GM21786 (cell line): ENCODE measurements around the gene ATP2A3.
"Not testable (repeated sequence)": the region's sequence is repeated elsewhere in the genome, so short reads cannot be mapped to it uniquely, and the experiment has no call there.

ENCODE experiments used
- ATAC-seq: cut with Tn5 transposase; IDR thresholded peaks from one replicate; pipeline ENCODE4 v1.9.1; 2021; ENCODE audit not compliant: unreplicated experiment

ATP2A3 gene

DNA sequence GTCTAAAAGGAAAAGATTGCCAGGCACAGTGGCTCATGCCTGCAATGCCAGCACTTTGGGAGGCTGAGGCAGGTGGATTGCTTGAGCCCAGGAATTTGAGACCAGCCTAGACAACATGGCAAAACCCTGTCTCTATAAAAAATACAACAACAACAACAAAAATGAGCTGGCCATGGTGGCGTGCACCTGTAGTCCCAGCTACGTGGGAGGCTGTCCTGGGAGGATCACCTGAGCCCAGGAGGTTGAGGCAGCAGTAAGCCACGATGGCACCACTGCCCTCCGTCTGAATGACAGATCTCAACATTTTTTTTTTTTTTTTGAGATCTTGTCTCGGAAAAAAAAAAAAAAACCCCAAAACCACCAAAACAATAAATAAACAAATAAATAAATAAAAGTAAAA lies 28.1 kb upstream of the ATP2A3 start:
- ATAC-seq = no peak

DNA sequence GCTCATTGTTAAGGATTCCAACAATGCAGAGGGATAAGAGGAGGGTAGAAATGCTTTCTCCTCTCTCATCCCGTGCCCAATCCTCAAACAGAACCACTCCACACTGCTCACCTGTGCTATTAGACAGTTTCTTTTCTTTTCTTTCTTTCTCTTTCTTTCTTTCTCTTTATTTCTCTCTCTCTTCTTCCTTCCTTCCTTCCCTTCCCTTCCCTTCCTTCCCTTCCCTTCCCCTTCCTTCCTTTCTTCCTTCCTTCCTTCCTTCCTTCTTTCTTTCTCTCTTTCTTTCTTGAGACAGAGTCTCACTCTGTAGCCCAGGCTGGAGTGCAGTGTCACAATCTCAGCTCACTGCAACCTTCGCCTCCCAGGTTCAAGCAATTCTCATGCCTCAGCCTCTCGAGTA lies 27.5 kb upstream of the ATP2A3 start:
- not testable (repeated sequence) for ATAC-seq

DNA sequence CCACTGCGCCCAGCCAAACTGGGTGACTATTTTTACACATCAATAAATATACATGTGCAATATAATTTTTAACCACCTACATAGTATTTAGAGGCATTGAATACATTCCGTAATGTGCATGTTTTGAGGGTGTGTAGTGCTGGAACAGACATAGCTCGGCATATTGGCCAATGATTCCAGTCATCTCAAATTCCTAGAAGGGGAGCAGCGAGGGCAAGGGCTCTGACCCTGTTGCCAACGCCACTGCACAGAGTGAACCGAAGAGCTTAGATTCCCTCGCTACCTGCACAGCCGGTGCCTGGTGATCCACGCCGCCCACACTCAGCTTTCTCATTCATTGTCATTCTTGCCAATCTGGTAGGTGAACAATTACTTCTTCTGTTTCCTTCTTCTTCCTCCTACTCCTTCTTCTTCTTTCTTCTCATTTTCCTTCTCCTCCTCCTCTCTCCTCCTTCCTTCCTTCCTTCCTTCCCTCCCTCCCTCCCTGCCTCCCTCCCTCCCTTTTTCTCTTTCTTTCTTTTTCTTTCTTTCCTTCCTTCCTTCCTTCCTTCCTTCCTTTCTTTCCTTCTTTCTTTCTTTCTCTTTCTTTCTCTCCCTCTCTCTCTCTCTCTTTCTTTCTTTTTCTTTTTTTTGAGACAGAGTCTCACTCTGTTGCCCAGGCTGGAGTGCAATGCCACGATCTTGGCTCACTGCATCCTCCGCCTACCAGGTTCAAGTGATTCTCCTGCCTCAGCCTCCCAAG lies 26.3 kb upstream of the ATP2A3 start:
- no peak for ATAC-seq

DNA sequence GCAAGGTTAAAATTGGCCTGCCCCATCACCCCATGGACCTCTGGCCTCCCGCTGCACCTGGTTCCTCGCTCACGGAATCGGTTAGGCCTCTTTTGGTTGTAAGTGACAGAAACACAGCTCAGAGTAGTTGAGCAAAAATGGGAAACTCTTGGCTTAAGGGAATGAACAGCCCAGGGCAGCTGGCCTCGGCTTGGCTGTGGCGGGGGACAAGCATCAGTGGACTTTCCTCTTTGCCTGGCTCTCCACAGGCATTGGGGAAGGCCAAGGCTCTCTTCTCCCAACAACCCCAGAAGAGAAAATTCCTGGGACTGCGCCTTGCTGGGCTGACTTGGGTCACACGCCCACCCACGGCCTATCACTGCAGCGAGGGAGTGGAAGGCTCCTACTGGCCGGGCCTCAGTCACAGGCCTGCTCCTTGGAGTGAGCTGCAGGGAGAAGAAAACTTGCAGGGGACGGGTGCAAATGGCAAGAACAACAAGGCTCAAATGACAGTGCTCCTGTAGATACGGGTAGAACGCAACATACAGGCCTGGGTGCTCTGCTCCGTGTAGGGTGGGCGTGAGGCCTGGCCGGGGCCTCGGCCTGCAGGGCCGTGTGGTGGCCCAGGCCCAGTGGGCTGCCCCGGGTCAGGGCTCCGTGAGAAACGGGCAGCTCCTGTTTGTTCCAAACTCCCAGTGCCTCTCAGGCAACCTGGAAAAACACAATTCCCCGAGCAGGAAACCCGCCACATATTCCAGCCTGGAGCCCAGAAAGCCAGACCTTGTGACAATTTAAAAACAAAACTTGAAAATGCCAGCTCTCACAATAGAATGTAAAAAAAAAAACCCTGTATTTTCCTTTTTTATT lies 25.0 kb upstream of the ATP2A3 start:
- no peak for ATAC-seq

DNA sequence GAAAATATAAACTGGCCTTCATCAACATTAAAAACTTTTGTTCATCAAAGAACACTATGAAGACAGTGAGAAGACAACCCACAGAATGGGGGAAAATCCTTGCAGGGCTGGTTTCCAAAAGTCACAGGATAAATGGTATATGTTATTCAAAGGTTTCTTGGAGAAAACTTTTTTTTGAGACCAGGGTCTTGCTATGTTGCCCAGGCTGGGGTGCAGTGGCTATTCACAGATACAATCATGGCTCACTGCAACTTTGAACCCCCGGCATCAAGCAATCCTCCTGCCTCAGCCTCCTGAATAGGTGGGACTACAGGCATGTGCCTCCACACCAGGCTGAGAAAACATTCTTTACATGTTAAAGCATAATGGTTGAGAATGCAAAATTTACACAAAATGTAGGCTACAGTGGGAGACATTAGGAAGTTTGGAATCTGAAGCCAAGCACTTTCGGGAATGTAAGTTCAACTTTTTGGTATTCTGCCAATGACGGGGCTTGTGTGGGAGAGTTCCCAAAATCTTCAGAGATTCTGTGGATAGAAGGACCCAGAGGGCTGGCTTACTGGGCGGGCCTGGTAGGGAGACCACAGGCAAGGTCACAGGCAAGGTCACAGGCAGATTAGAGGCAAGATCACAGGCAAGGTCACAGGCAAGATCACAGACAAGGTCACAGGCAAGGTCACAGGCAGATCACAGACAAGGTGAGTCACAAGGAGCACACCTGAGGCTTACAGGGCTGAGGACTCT lies 24.2 kb upstream of the ATP2A3 start:
- ATAC-seq = no peak

DNA sequence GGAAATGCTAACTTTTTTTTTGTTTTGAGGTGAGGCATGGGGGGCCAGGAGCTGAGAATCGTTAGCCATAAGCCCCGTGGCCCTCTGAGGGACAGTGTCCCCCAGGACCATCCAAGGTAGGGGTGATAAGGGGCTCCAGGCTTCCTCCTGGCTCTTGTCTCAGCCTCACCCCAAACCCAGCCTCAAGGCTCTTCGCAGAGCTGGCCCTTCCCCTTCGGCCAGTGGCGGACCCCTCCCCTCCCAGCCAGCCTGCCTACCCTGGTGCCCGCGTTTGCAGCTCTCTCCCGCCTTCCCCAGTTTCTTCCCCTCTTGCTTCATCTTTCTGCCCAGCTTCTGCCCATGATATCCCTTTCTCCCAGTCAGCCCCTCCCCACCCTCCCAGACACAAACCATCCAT lies 22.7 kb upstream of the ATP2A3 start:
- no peak for ATAC-seq

DNA sequence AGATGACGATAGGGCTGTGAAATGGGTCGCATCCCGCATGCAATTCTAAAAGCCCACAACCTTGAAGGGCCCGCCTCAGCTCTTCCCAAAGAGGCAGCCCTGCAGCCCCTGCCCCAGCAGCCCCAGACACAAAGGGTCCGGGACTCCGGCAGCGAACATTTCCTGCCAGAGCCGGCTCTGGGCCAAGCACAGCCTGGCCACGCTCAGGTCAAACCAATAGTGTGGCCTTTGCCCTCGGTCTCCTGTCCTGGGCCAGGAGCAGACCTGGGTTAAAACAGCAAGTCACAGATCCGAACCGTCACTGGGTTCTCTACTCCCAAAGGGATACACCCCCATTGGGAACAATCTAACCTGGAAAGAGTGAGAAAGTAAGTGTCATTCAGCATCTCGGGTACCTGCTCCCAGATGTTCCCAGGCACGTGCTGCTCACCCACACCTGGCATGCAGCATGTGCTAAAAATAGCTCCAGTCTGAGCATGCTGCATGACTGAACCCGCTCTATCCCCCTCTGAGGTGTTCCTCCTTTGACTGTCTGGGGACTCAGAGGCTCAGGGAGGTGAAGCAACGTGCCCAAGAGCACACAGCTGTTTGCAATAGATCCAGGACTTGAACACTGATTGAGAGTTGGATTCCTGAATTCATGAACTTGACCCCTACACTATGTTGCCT lies 22.2 kb upstream of the ATP2A3 start:
- no peak for ATAC-seq

DNA sequence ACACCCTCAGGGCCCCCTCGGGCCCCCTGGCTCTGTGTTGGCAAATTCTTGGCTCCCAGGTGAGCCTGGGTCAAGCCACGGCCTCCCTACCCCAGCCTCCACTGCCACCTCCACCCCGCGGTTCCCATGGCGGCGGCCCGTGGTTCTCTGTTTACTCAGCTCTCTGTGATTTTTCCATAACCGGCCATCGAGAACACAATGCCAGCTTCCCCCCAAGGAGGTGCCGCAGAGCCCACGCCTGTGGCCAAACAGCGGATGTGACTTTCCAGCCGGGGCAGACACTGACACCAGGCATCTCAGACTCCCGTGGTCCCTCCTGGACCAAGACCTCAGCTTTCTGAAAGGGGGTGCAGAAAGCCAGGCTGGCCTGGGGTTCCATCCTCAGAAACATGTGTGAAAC lies 21.6 kb upstream of the ATP2A3 start:
- ATAC-seq = no peak

DNA sequence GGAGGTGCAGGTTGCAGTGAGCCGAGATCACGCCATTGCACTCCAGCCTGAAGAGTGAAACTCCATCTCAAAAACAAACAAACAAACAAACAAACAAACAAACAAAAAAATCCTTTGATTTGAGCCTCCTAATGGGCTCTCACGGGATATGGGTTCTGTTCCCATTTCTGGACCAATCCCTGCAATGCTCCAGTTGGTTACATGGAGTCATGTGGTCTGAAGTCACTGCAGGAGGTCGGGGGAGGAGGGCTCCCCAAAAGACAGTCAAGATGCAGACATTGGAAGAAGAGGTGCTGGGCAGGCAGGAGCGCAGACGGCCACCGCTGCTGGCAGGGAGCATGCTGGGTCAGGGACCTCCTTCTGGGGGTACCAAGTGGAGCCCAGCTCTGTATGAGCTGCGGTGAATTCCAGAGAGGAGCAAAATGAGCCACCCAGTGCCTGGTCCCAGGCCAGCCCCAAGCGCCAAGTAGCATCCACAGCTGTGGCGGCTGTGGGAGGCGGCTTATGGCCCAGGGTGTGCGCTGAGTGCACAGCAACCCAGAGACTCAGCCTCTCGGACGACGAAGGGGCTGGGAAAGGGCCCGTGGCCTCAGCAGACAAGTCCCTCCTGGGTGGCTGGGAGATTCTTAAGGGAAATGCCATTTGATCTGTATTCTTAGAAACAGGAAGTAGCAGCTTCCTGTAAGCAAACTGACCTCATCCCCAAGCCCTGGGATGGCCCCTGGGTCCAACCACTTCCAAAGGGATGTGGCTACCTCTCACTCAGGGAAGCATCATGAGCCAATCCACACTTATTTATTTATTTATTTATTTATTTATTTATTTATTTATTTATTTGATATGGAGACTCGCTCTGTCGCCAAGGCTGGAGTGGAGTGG lies 19.6 kb upstream of the ATP2A3 start:
- ATAC-seq = no peak

DNA sequence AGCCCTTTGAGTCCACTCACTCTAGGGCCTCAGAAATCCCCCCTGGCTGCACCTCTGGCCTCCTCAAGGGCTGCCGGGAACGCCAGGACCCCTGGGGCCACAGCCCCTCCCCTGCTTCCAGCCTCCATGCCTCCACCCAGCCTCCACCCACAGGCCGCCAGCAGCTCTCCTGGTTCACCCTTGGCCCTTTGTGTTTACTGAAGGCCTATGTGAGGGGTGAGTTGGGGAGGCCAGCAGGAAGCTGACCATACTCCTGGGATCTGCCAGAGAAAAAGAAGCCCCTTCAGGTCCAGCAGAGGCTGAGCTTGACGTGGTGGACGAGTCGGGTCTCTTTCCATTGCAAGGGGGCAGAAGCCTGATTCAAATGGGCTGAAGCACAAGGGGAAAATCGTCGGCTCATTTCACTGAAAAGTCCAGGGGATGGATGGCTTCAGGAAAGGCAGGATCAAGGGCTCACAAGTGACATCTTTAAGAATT lies 18.3 kb upstream of the ATP2A3 start:
- no peak for ATAC-seq

DNA sequence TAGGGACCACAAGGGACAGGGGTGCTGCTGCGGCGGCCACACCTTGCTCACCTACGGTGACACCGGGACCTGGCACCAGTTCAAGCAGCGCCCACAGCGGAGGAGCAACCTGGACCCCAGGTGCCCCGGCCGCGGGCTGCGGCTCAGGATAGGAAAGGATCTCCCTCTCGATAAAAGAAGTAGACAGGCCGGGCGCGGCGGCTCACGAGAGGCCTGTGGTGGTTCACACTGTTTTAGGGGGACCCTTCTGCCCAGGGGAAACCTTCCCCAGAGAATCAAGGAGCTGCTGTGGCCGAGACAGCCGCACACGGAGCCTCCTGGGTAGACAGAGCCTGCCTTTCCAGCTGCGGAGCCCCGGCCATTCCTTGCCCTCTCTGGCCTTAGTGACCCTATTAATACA lies 17.9 kb upstream of the ATP2A3 start:
- no peak for ATAC-seq

DNA sequence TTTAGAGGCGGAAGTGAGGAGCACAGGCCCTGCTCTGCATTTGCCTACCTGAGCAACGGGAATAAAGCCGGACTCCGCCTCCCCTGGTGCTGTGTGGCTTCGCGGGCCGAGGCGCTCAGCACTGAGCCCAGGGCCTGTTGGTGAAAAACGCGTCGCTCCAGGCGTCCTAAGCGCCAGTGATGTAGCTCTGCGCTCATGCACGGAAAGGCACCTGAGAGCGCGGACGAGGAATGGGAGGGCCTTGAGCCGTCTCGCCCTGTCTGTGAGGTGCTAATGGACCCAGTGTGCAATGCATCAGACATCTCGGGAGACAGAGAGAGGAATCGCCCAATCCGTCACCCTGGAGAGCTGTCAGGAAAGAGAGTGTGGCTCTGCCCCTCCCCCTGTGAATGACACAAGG lies 17.2 kb upstream of the ATP2A3 start:
- no peak for ATAC-seq

DNA sequence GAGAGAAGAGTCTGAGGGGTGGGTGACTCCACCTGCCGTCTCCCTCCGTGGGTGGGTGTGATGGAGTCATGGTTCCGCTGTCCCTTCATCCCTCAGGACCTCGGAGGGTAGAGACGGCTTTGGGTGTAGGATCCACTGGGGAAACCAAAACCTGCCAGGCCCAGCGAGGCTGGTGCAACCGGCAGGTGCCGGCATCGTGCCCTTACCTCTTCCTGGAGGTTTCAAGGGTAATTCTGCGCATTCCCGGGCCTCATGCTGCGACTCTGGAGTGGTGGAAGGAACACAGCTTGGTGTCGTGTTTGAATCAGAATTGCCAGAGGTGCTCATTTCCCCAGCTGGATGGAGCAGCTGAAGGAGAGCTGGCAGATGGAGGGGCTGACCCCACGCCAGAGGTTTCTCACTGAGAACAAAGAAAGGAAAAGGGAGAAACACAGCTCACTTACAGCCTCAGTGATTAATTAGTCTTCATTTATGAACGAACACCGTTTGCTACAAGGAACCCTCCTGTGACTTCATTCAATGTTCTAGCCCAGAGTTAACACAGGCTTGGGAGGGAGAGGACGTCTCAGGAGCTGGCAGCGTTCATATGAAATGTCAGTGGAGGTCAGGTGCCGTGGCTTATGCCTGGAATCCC lies 16.3 kb upstream of the ATP2A3 start:
- no peak for ATAC-seq

DNA sequence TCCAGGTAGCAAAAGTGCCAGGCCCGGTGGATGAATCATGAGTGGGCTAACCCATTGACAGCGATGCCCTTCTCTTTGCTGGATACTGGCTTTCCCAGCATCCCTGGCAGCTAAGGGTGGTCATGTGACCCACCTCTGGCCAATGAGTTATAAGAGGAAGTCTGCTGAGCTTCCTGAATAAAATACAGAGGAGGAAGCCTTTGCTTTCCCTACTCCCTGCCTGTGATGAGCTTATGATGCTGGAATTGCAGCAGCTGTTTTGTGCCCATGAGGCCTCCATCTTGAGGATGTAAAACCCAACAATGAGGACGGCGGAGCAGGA lies 15.0 kb upstream of the ATP2A3 start:
- ATAC-seq = no peak

DNA sequence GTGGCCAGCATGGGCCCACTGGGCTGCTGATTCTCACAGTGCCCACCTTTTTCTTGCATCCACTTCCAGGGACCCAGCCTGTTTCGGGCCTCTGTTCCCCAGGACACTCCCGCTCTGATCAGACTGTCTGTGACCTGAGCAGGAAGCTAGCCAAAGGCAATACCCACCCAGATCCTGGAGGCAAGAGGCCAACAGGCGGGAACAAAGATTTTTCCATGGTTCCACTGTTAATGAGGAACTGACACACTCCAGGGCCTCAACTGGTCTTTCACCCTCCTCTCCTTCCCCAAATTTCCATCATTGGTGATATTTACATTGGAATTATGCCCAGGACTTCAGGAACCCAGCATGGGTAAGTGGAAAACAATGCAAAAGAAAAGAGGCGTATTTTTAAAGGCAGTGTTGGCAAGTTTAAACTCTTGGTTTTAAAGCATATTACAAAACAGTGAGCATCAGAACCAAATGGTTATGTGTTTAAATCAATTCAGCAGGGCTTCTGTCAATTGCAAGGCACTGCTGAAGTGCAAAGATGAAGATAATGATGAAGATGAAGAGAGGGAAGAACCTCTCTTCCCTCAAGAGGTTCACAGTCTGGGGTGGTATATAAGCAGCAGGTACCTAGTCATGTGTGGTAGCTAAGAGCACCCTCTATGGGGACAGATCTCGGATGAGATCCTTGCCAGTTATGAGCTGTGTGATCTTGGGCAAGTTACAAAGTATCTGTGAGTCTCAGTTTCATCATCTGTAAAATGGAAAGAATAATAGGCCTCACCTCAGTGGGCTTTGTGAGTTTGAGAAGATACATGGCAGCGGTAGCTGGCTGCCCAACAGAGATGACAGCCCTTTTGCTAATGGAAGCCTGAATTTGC lies 14.4 kb upstream of the ATP2A3 start:
- ATAC-seq = no peak

DNA sequence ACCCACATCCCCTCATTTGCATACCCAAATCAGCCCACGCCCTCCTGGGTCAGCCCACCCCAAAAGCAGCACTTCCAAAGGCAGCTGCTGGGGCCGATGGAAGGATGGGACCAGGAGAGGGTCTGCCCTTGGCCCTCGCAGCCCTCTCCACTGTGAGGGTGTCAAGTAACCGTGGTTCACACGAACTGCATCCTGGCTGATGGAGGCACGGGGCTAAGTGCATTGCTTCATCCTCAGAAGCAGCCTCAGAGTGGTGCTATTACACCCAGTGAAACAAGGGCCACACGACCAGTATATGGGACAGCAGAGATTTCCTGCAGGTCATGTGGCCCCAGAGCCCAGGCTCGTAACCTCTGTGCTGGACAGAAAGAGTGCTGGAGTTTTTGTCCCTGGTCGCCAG lies 13.2 kb upstream of the ATP2A3 start:
- ATAC-seq = no peak

DNA sequence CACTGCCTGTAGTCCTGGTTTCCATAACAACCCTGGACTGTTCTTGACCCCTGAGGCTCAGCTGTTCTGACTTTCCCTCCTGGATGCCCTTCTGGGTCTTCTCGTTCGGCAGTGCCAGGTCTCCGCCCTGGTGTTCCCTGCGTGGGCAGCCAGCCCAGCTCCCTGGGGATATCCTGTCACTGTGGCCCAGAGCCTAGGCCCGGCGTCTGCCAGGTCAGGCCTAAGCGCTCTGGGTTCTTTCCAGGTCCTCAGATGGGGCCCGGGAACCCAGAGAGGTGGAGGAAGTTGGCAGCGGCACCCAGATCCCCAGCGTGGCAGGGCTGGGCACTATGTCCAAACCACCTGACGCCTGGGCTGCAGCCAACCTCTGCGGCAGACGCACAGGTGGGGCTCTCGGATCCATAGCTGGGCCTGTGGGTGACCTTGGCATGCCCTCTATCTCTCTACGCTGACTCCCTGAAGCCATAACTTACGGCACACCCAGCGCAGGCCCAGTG lies 12.5 kb upstream of the ATP2A3 start:
- no peak for ATAC-seq

DNA sequence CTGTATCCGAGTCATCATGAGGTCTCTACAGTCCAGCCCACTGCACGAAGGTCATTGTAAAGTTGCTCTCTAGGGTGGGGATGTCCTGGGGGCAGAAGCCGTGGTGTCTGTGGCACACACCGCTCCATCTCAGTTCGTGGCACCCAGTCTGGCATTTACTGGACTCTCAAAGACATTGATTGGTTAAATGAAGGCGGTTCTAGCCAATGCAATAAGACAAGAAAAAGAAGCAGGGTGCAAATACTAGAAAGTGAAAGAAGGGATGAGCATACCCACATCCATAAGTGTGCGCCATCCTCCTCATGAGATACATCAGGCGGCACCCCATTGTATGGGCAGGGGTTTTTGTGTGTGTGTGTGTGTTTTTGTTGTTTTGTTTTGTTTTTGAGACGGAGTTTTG lies 10.7 kb upstream of the ATP2A3 start:
- ATAC-seq = no peak
